Endodermal cell (in vitro differentiated cells): ENCODE results near the gene COA8. TPM values are rescaled to one million over a fixed set of nuclear protein-coding genes. Genes with fewer than 3 reads are reported as not detected.
A peak's percentile ranks its signal among the peaks of the same experiment; 100 is the strongest.

Experiments
- DNase-seq: peaks from one replicate; pipeline ENCODE4 v3.0.0-alpha.2; 2017
- H3K27ac ChIP-seq: 2 replicates; pipeline ENCODE4 v1.5.1; 2013; ENCODE audit warnings: mild to moderate bottlenecking, low read depth, low read length, moderate library complexity
- H3K27me3 ChIP-seq: 2 replicates; pipeline ENCODE4 v1.6.1; 2013; ENCODE audit warnings: mild to moderate bottlenecking, low read length, moderate library complexity; ENCODE audit not compliant: insufficient read depth, control insufficient read depth, poor library complexity, severe bottlenecking
- H3K36me3 ChIP-seq: 2 replicates; pipeline ENCODE4 v1.7.0; 2013; ENCODE audit warnings: mild to moderate bottlenecking, low read length, moderate library complexity; ENCODE audit not compliant: control insufficient read depth, insufficient read depth
- H3K4me1 ChIP-seq: one replicate; pipeline ENCODE4 v1.7.0; 2013; ENCODE audit warnings: low read length; ENCODE audit not compliant: control insufficient read depth, insufficient read depth
- H3K4me3 ChIP-seq: 2 replicates; pipeline ENCODE4 v1.5.1; 2013; ENCODE audit warnings: mild to moderate bottlenecking, low read length, moderate library complexity
- H3K9ac ChIP-seq: 2 replicates; pipeline ENCODE4 v1.6.1; 2013; ENCODE audit warnings: mild to moderate bottlenecking, low read length, moderate library complexity; ENCODE audit not compliant: poor library complexity, severe bottlenecking; ENCODE audit errors: extremely low read depth
- H3K9me3 ChIP-seq: 2 replicates; pipeline ENCODE4 v1.6.1; 2013; ENCODE audit warnings: mild to moderate bottlenecking, low read length, moderate library complexity; ENCODE audit not compliant: control insufficient read depth
- H3K27ac Mint-ChIP-seq: 2 replicates; pipeline ENCODE4 v1.8.0; 2020; ENCODE audit warnings: mixed read lengths
- H3K27me3 Mint-ChIP-seq: 2 replicates; pipeline ENCODE4 v1.8.0; 2021; ENCODE audit warnings: mild to moderate bottlenecking, mixed read lengths; ENCODE audit not compliant: insufficient read depth
- H3K36me3 Mint-ChIP-seq: 2 replicates; pipeline ENCODE4 v1.8.0; 2020; ENCODE audit warnings: low read depth, mixed read lengths
- H3K4me1 Mint-ChIP-seq: 2 replicates; pipeline ENCODE4 v1.8.0; 2020; ENCODE audit warnings: mixed read lengths
- H3K4me3 Mint-ChIP-seq: 2 replicates; pipeline ENCODE4 v1.8.0; 2020; ENCODE audit warnings: mild to moderate bottlenecking, moderate library complexity, mixed read lengths
- H3K9me3 Mint-ChIP-seq: 2 replicates; pipeline ENCODE4 v1.8.0; 2020; ENCODE audit warnings: mild to moderate bottlenecking, mixed read lengths
- CTCF ChIP-seq: fragments of 200-600 bp; sonication (generic); conservative IDR thresholded peaks from 2 replicates; pipeline ENCODE4 v1.5.0; 2021; ENCODE audit warnings: antibody characterized with exemption, mild to moderate bottlenecking
- WGBS, 2 experiments: methylation state at CpG; one replicate each; pipeline versions ENCODE4 v1.1.5 to v1.1.7; 2013; ENCODE audit warnings: missing lambda C conversion rate in 2 of 2, mixed read lengths in 1 of 2; ENCODE audit not compliant: insufficient coverage in 1 of 2, insufficient read length in 1 of 2; 5-methylcytosine and 5-hydroxymethylcytosine counted together
- total RNA-seq, 2 donors: library from RNA; stranded (reverse); fragmentation: NEBNext Ultra II Directional in 1 of 2; extraction: Animal tissue kit (Norgen Biotek cat#: 25700) in 1 of 2; gene quantifications; 2 replicates in 1 of 2; 3 replicates in 1 of 2; pipeline ENCODE4 v1.2.1, GENCODE V29; 2021

The COA8 gene
- total RNA-seq, 2 donors from 2014 or later = 30.1 to 39.8 TPM

- Histone ChIP-seq H3K27me3 (peaks cover 11% of the 10 kb centered on the region), H3K27ac (peak overlapping the region; percentile 76), H3K4me3 (peak overlapping the region; percentile 80), H3K4me1 (peaks cover 27% of the 10 kb centered on the region), H3K36me3 (peaks cover 19% of the 10 kb centered on the region), H3K9me3 (no peaks in the 10 kb centered on the region), H3K9ac (peak overlapping the region; percentile 80)
- WGBS, 2 experiments = 0 to 2% methylated on average over 24 to 74 of the region's 74 CpGs
- peak; percentile 75 for DNase-seq
- Mint-ChIP-seq H3K9me3 (no peaks in the 10 kb centered on the region), H3K27ac (no peak overlapping the region), H3K27me3 (peaks cover 14% of the 10 kb centered on the region), H3K36me3 (peaks cover 9% of the 10 kb centered on the region), H3K4me1 (peaks cover 34% of the 10 kb centered on the region), H3K4me3 (peak overlapping the region; percentile 67)
- TF ChIP-seq CTCF = no peak
Measured at GRCh38 chr14:103521951-103522563, 40.7 kb upstream of the COA8 start.

DNA sequence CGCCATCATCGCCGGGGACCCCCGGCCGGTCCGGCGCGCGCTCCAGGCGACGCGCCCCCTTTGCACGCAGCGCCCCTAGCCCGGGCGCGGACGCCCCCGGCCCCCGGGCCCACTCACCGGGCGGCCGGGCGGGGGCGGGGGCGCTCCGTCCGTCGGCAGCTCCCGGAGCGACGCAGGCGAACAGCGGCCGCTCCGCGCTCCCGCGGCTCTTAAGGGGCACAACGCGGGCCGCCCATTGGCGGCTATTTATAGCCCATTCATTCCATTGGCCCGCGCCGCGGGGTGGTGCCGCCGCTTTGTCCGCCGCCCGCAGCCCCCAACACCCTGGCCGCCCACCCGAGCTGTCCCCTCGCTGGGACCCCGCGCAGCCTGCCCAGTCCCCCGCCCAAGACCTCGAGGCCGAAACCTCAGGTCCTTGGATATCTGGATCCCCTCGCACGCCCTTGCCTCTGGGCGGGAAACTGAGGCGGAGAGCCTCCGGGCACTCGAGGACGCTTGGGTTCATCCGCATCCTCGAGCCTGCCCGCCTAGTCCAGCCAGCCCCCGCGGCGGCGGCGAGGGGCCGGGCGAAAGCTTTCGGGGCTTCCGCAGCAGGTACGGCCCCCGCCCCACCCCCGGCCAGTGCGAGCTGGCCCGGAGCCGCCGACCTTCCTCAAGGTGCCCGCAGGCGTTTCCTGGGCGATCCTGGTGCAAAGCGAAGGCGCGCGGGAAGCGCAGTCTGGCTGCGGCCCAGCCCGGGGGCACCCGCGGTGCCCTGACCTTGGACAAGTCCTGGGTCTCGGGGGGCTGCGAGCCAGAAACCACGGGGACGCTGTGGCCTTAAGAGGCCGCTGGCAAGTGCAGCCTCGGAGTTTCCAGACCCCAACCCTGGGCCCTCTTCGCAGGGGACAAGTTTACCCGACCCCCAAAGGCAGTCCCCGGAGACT lies 39.8 kb upstream of the COA8 start, which contains the start of gene CKB:
Gene CKB, minus strand, starts transcription at position 182 of the 926 bp plus-strand sequence. CDS start 337 bp downstream, outside the sequence.
- no peaks in the 10 kb centered on the region for H3K9me3 Mint-ChIP-seq
- H3K4me1 Mint-ChIP-seq = peaks cover 34% of the 10 kb centered on the region
- Histone ChIP-seq H3K4me1 (peaks cover 29% of the 10 kb centered on the region), H3K4me3 (peak within 1 kb of the TSS; percentile 80), H3K9ac (peak within 1 kb of the TSS; percentile 80), H3K27ac (peak within 1 kb of the TSS; percentile 76), H3K27me3 (peaks cover 11% of the 10 kb centered on the region), H3K9me3 (no peaks in the 10 kb centered on the region), H3K36me3 (peaks cover 19% of the 10 kb centered on the region)
- H3K27me3 Mint-ChIP-seq = peaks cover 14% of the 10 kb centered on the region
- peak; percentile 88 for DNase-seq
- no peak within 1 kb of the TSS for H3K27ac Mint-ChIP-seq
- WGBS, 2 experiments = 2 to 3% methylated on average over 44 to 107 of the region's 107 CpGs
- H3K4me3 Mint-ChIP-seq = peak within 1 kb of the TSS; percentile 67
- H3K36me3 Mint-ChIP-seq = peaks cover 9% of the 10 kb centered on the region
- no peak for TF ChIP-seq CTCF

GRCh38 chr14:103523575-103523954 lies 39.2 kb upstream of the COA8 start:
- Histone ChIP-seq H3K36me3 (peaks cover 19% of the 10 kb centered on the region), H3K9ac (no peak overlapping the region), H3K4me1 (peaks cover 33% of the 10 kb centered on the region), H3K27ac (no peak overlapping the region), H3K27me3 (peaks cover 11% of the 10 kb centered on the region), H3K9me3 (no peaks in the 10 kb centered on the region), H3K4me3 (peak overlapping the region; percentile 56)
- peak overlapping the region; percentile 67 for H3K4me3 Mint-ChIP-seq
- H3K9me3 Mint-ChIP-seq = no peaks in the 10 kb centered on the region
- DNase-seq = no peak
- peaks cover 38% of the 10 kb centered on the region for H3K4me1 Mint-ChIP-seq
- TF ChIP-seq CTCF = no peak
- H3K36me3 Mint-ChIP-seq = peaks cover 9% of the 10 kb centered on the region
- H3K27ac Mint-ChIP-seq = no peak overlapping the region
- peaks cover 14% of the 10 kb centered on the region for H3K27me3 Mint-ChIP-seq
- 44 to 50% methylated on average over 9 to 10 of the region's 10 CpGs for WGBS, 2 experiments
